AG10803 (cell line): Measurements from ENCODE around the gene CHD3.

Source experiments
- DNase-seq: peaks from one replicate; pipeline ENCODE4 v3.0.0; 2010; ENCODE audit warnings: low read depth
- H3K4me3 ChIP-seq: 2 replicates; pipeline ENCODE4 v1.5.1; 2011; ENCODE audit warnings: mild to moderate bottlenecking, low read length, control low read depth
- TF ChIP-seq, protein P1 (sequence below): conservative IDR thresholded peaks from 2 replicates; pipeline ENCODE4 v1.5.1; 2011; ENCODE audit warnings: mild to moderate bottlenecking, low read length, control low read depth, inconsistent platforms

CHD3 gene

DNA sequence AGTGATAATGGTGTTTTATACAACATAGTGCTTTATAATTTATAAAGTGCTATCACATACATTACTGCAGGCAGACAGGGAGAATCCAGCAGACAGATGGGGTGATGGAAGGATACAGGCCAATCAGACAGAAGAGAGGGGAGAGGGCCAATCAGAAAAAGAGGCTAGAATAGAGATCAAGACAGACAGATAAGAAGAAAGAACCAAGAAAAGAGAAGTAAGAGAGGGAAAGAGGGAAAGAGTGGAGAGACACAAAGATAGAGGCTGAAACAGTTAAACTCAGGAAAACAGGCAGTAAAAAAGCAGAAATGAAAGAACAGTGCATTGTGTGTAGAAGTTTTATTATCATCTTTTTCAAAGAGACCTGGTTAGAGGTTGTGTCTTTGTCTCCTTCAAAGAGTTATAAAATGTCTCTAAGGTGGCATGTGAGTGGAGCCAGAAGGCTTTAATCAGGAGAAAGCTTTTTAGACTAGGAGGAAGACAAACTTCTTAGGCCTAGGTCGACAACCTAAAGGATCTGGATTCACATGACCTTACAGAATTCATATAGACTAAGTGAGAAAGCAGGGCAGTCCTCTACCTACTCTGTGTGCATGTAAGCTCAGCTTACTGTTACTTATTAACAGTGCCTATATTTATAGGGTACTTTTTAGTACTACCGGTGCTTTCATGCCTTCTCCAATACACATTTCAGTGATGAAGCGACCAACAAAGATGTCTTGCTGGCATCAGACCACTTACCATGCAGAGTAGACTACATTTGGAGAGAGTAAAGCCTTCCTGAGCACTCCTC is 8.3 kb upstream of the CHD3 start:
- H3K4me3 ChIP-seq: no peak overlapping the region
- no peak for DNase-seq
- TF ChIP-seq, protein P1, sequence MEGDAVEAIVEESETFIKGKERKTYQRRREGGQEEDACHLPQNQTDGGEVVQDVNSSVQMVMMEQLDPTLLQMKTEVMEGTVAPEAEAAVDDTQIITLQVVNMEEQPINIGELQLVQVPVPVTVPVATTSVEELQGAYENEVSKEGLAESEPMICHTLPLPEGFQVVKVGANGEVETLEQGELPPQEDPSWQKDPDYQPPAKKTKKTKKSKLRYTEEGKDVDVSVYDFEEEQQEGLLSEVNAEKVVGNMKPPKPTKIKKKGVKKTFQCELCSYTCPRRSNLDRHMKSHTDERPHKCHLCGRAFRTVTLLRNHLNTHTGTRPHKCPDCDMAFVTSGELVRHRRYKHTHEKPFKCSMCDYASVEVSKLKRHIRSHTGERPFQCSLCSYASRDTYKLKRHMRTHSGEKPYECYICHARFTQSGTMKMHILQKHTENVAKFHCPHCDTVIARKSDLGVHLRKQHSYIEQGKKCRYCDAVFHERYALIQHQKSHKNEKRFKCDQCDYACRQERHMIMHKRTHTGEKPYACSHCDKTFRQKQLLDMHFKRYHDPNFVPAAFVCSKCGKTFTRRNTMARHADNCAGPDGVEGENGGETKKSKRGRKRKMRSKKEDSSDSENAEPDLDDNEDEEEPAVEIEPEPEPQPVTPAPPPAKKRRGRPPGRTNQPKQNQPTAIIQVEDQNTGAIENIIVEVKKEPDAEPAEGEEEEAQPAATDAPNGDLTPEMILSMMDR: no peak

DNA sequence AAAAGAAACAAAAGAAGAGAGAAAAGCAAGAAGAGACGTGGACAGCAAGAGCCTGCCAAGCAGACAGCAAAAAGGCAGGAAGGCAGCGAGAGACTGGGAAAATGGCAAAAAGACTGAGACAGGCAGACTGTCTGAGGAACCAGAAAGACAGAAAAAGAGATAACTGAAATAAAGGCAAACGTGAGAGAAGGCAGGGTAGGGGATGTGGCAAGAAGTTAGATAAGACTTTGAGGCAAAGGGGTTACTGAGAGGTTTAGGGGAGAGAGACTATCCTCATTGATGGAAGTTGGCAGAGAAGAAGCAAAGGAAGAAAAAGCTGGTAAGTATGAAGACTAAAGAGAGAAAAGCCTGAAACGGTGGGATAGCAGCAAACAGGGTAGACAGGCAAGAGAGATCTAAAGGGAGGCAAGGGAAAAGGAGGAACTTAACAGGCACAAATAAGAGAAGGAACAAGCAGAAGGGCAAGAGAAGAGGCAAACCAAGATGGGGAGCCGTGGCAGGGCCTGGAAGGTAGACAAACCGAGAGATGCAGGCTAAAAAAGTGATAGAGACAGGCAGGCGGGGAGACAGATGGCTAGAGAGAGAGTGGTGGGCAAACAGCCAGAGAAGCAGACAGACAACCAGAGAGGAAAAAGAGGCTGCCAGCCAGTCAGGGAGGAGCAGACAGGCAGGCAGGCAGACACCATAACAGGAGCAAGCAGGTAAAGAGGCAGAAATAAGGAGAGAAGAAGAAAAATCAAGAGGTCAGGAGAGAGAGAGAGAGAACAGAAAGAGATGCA is 7.1 kb upstream of the CHD3 start:
- DNase-seq: no peak
- H3K4me3 ChIP-seq: no peak overlapping the region
- TF ChIP-seq, protein P1: no peak

DNA sequence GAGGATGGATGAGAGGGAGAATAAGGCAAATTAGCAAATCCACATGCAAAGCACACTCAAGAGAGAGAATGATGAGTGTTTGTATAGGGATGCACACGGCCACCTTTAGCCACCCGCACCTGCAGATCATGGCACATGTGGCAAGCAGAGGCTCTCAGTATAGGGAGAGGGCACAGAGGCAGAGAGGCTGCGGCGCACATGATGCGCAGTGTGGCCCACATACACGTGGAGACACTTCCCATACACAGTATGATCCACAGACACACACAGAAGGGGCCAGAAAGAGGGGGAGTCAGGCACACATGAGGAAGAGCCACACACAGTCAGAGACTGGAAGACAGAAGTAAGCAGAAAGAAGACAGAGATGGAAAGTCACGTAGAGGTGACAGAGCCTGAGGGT is 6.5 kb upstream of the CHD3 start:
- no peak overlapping the region for H3K4me3 ChIP-seq
- no peak for DNase-seq
- TF ChIP-seq, protein P1: no peak

GRCh38 chr17:7882629-7883028 is 6.0 kb upstream of the CHD3 start:
- H3K4me3 ChIP-seq: no peak overlapping the region
- TF ChIP-seq, protein P1: no peak
- no peak for DNase-seq

DNA sequence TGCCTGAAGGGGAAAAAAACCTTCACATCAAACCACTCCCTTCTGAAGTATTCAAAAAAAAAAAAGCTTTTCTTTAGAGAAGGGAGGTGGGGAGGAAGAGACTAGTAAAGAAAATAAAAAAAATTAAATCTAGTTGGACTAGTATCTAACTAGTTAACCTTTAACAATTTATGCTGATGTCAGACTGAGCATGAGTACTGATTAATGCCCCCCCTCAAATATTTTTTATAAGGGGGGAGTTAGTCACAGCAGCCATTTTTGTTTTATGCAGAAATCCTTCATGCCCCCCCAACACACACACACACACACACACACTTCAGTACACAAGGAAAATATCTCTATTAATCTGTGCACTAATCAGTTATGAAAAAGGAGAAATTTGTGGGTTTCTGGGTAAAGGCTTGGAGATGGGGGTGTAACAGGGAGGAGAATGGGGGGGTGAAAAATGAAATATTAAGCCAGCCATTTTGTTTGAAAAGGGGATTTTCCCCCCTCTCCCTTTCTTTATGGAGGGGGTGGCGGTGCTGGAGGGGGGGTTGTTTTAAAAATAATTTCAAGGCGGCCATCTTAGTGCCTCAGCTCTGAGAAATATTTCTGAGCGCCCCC is 4.7 kb upstream of the CHD3 start:
- DNase-seq: peak; percentile 45
- TF ChIP-seq, protein P1: no peak
- H3K4me3 ChIP-seq: peak overlapping the region; percentile 77

- H3K4me3 ChIP-seq: peak overlapping the region; percentile 92
- no peak for DNase-seq
- TF ChIP-seq, protein P1: no peak
These were observed 3.8 kb upstream of the CHD3 start for GRCh38 chr17:7884581-7885366.
